K562 (cell line): ENCODE measurements around the gene KBTBD2. TPM values are rescaled to one million over a fixed set of nuclear protein-coding genes. Genes with fewer than 3 reads are reported as not detected.
A peak's percentile ranks its signal among the peaks of the same experiment; 100 is the strongest.

Source experiments
- BHLHE40 ChIP-seq: IDR thresholded peaks from 2 replicates; pipeline ENCODE4 v1.6.1; 2011; ENCODE audit warnings: low read length, improper control_type of control experiment
- CAMTA2 ChIP-seq: fragments of 250-450 bp; sonication (Bioruptor Pico); conservative IDR thresholded peaks from 2 replicates; pipeline ENCODE4 v1.5.1; 2022
- CC2D1A ChIP-seq: fragments of 450-650 bp; IDR thresholded peaks from 2 replicates; pipeline ENCODE4 v1.6.1; 2017; ENCODE audit warnings: mild to moderate bottlenecking
- CCNT2 ChIP-seq: IDR thresholded peaks from 2 replicates; pipeline ENCODE4 v1.6.1; 2011; ENCODE audit warnings: borderline replicate concordance, low read depth, mild to moderate bottlenecking, moderate library complexity, mixed read lengths, low read length; ENCODE audit not compliant: insufficient read length; ENCODE audit errors: extremely low read depth
- CUX1 ChIP-seq: fragments of 200-800 bp; sonication (Bioruptor generic); IDR thresholded peaks from 2 replicates; pipeline ENCODE4 v1.6.1; 2016; ENCODE audit warnings: missing genetic modification characterization, missing compliant biosample characterization
- JUND ChIP-seq, 2 experiments: IDR thresholded peaks; 2 replicates in 1 of 2; 3 replicates in 1 of 2; pipeline ENCODE4 v1.6.1; 2011; ENCODE audit warnings: borderline replicate concordance in 2 of 2, low read depth in 2 of 2, low read length in 2 of 2, improper control_type of control experiment in 1 of 2, missing biosample characterization in 1 of 2, missing genetic modification characterization in 1 of 2, missing genetic modification reagents in 1 of 2
- KLF6 ChIP-seq: fragments of 250-450 bp; sonication (Bioruptor Pico); IDR thresholded peaks from 2 replicates; pipeline ENCODE4 v1.4.0; 2020; ENCODE audit warnings: mild to moderate bottlenecking, moderate library complexity, borderline replicate concordance
- MCM3 ChIP-seq: fragments of 450-650 bp; IDR thresholded peaks from 2 replicates; pipeline ENCODE4 v1.6.1; 2016
- MXD1 ChIP-seq: fragments of 250-450 bp; sonication (Bioruptor Pico); IDR thresholded peaks from 2 replicates; pipeline ENCODE4 v1.8.0; 2021; ENCODE audit warnings: borderline replicate concordance, mild to moderate bottlenecking, moderate library complexity; ENCODE audit not compliant: poor library complexity, severe bottlenecking
- PCBP2 ChIP-seq: fragments of 200-400 bp; formaldehyde crosslinking; IDR thresholded peaks from 2 replicates; pipeline ENCODE4 v1.6.1; 2018; ENCODE audit warnings: low read length, low read depth, mild to moderate bottlenecking, moderate library complexity; ENCODE audit not compliant: poor library complexity, severe bottlenecking
- SFPQ ChIP-seq: fragments of 200-400 bp; formaldehyde crosslinking; IDR thresholded peaks from 2 replicates; pipeline ENCODE4 v1.6.1; 2017; ENCODE audit warnings: mild to moderate bottlenecking, low read depth, low read length, moderate library complexity
- SP1 ChIP-seq: sonication (generic); formaldehyde crosslinking; IDR thresholded peaks from 2 replicates; pipeline ENCODE4 v1.8.1; 2022; ENCODE audit warnings: mild to moderate bottlenecking, missing genetic modification reagents
- SRSF3 ChIP-seq: fragments of 200-400 bp; formaldehyde crosslinking; IDR thresholded peaks from 2 replicates; pipeline ENCODE4 v1.6.1; 2016; ENCODE audit warnings: mild to moderate bottlenecking, low read length, moderate library complexity; ENCODE audit not compliant: insufficient read depth
- ZKSCAN1 ChIP-seq: fragments of 150-350 bp; IDR thresholded peaks from 2 replicates; pipeline ENCODE4 v1.6.1; 2016; ENCODE audit warnings: low read depth, low read length
- ZNF174 ChIP-seq: fragments of 250-450 bp; sonication (Bioruptor Pico); IDR thresholded peaks from 2 replicates; pipeline ENCODE4 v1.4.0; 2020; ENCODE audit warnings: mild to moderate bottlenecking
- ZNF24 ChIP-seq: fragments of 450-650 bp; IDR thresholded peaks from 2 replicates; pipeline ENCODE4 v1.6.1; 2016
- ZNF316 ChIP-seq: fragments of 450-650 bp; IDR thresholded peaks from 2 replicates; pipeline ENCODE4 v1.6.1; 2016
- ZNF766 ChIP-seq: fragments of 200-800 bp; sonication (Bioruptor generic); conservative IDR thresholded peaks from 2 replicates; pipeline ENCODE4 v1.6.1; 2016; ENCODE audit warnings: missing genetic modification characterization, missing compliant biosample characterization
- polyA plus RNA-seq, 8 experiments: library from polyadenylated mRNA; depleted of rRNA in 4 of 8; stranded (reverse) in 5 of 8; unstranded in 3 of 8; fragments of >200 nt; fragmentation: Nextera tagmentation in 2 of 8; fragmentation: Illumina TruSeq in 1 of 8; extraction: Ambion mirVana in 2 of 8; extraction: Trizol in 1 of 8; gene quantifications; 2 replicates each; pipeline versions ENCODE4 v1.2.1 to v1.2.3, GENCODE V29; 2011 to 2014; ENCODE audit warnings: inconsistent platforms in 1 of 8, missing spikeins in 1 of 8
- total RNA-seq, 7 experiments: library from RNA; depleted of rRNA in 6 of 7; stranded (reverse); fragments of >200 nt in 6 of 7; fragmentation: Illumina TruSeq in 2 of 7; extraction: Trizol in 2 of 7; gene quantifications; 2 replicates each; pipeline versions ENCODE4 v1.2.1 to v1.2.3, GENCODE V29; 2011 to 2021; ENCODE audit warnings: low replicate concordance in 1 of 7
- TF ChIP-seq, protein P1 (sequence below): sonication (generic); formaldehyde crosslinking; IDR thresholded peaks from 2 replicates; pipeline ENCODE4 v1.8.0; 2022; ENCODE audit warnings: missing genetic modification reagents, mild to moderate bottlenecking, borderline replicate concordance

KBTBD2 gene
- total and polyA plus RNA-seq, 9 of the 15 experiments (the other 6 are each of a cell fraction or from before 2014, with no cell fraction given): 22.8 to 62.2 (median 30.8) TPM

- TF ChIP-seq CC2D1A (no peak), ZNF766 (CRISPR knock-in tag) (peak; percentile 60; the same call in 1 of the 2 replicates), KLF6 (CRISPR knock-in tag) (no peak), SFPQ (no peak), SRSF3 (no peak), CCNT2 (peak; percentile 2), PCBP2 (no peak), SP1 (CRISPR knock-in tag) (no peak; the same call in 1 of the 2 replicates), BHLHE40 (no peak; the same call in 1 of the 2 replicates), MXD1 (CRISPR knock-in tag) (no peak), CAMTA2 (CRISPR knock-in tag) (no peak), JUND (IDR thresholded peaks at IDR 0.05; ENCODE audit: borderline replicate concordance, low read depth, low read length) (no peak), JUND (tag; IDR thresholded peaks at IDR 0.05; ENCODE audit: borderline replicate concordance, low read depth, low read length) (no peak; the same call in 2 of the 3 replicates), MCM3 (no peak), ZKSCAN1 (no peak; the same call in 1 of the 2 replicates), ZNF174 (CRISPR knock-in tag) (no peak), CUX1 (no peak), ZNF24 (no peak), ZNF316 (no peak)
- TF ChIP-seq, protein P1, sequence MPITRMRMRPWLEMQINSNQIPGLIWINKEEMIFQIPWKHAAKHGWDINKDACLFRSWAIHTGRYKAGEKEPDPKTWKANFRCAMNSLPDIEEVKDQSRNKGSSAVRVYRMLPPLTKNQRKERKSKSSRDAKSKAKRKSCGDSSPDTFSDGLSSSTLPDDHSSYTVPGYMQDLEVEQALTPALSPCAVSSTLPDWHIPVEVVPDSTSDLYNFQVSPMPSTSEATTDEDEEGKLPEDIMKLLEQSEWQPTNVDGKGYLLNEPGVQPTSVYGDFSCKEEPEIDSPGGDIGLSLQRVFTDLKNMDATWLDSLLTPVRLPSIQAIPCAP (CRISPR knock-in tag): no peak
Measured at GRCh38 chr7:32891800-32892520, 400 bp upstream of the KBTBD2 start (continued).
